HG03064 (cell line): Measurements from ENCODE around the gene EFCAB12.
"Not testable (repeated sequence)": the region's sequence is repeated elsewhere in the genome, so short reads cannot be mapped to it uniquely, and the experiment has no call there.

Source experiments
- ATAC-seq: cut with Tn5 transposase; IDR thresholded peaks from one replicate; pipeline ENCODE4 v1.9.1; 2021; ENCODE audit warnings: low read depth; ENCODE audit not compliant: unreplicated experiment

Gene EFCAB12

DNA sequence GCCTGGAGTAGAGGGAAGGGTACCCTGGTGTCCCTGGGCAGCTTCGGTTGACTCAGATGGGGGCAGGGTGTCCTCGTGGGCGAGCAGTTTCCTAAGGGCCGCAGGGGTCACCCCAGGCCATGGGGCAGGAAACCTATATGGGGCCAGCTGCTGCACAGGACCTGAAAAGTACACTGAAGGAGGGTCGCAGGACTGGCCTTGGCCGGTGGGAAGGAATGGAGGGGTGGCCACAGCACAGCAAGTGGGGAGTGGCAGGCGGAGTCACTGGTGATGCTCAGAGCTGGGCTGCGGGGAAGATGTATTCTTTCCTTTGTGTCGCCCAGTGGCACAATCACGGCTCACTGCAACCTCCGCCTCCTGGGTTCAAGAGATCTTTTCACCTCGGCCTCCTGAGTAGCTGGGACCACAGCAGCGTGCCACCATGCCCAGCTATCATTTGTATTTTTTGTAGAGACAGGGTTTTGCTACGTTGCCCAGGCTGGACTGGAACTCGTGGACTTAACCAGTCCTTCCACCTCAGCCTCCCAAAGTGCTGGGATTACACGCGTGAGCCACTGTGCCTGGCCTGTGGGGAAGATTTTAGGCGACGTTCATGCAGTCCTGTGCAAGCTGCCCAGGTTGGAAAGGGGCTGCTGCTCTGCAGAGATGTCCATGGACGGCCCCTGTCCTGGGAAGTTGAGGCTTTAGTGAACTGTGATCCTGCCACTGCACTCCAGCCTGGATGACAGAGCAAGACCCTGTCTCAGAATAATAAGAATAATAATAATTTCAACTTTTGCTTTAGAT is 57.2 kb downstream of the EFCAB12 start:
- no peak for ATAC-seq

DNA sequence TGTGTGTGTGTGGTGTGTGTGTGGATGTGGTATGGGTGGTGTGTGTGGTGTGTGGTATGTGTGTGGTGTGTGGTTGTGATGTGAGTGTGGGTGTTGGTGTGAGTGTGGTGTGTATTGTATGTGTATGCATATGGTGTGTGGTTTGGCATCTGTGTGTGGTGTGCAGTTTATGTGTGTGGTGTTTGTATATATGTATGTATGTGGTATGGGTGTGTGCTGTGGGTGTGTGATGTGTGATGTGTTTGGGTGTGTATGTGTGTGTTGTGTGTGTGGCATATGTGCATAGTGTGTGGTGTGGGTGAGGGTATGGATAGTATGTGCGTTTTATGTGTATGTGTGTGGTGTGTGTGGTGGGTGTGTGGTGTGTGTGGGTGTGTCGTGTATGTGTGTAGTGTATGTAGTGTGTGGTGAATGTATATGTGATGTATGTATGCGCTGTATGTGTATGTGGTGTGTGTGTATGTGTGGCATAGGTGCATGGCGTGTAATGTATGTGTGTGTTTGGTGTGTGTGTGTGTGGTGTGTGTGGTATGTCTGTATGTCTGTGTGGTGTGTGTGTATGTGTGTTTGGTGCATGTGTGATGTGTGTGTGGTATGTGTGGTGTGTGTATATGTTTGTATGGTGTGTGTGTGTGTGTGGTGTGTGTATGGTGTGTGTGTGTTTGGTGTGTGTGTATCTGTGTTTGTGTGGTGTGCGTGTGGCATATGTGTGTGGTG is 58.0 kb downstream of the EFCAB12 start:
- no peak for ATAC-seq

DNA sequence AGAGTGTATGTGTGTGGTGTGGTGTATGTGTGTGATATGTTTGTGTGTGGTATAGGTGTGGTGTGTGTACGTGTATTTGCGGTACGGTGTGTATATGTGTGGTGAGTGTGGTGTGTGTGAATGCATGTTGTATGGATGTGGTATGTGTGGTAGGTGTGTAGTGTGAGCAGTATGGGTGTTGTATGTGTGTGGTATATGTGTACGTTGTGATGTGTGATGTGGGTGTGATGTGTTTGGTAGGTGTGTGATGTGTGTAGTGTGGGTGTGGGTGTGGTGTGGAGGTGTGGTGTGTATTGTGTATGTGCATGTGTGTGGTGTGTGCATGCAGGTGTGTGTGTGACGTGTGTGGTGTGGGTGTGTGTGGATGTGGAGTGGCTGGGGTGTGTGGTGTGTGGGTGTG is 58.7 kb downstream of the EFCAB12 start:
- ATAC-seq, result no peak

DNA sequence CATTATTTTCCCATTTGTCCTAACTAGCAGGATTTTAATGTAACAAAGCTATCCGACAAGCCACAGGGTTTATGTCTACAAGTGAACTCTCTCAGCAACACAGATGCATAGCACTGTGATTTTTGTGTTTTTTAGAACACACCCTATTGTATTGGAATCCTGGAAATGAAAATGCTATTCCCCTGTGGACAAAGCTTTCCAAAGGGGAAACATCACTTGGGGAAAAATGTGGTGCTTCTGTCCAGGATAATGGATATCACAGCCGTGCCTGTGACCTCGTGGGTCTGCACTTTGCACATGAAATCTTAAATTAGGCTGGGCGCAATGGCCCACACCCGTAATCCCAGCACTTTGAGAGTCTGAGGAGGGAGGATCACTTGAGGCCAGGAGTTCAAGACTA is 60.6 kb downstream of the EFCAB12 start:
- ATAC-seq, result no peak

DNA sequence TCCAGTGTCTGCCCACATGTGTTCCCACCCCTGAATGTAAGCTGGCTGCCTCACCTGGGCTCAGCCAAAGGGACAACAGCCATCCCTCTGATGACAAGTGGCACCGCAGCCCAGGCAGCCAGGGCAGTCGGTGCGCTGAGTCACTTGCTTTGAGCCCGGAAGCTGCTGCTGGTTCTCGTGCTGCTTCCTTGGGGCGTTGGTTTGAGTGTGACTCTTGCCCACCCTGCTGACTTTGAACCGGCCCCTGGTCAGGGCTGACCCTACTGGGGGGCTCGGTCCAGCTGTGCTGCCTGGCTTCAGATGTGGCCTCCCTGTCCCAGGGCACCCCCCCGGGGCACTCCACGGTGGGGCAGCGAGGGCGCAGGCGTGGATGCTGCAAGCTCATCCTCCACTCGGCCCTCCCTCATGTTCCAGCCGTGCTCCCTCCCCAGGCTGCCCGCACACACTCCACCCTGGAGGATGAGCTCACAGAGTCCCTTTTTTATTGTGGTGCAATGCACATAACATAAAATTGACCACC is 62.1 kb downstream of the EFCAB12 start:
- ATAC-seq, result no peak

DNA sequence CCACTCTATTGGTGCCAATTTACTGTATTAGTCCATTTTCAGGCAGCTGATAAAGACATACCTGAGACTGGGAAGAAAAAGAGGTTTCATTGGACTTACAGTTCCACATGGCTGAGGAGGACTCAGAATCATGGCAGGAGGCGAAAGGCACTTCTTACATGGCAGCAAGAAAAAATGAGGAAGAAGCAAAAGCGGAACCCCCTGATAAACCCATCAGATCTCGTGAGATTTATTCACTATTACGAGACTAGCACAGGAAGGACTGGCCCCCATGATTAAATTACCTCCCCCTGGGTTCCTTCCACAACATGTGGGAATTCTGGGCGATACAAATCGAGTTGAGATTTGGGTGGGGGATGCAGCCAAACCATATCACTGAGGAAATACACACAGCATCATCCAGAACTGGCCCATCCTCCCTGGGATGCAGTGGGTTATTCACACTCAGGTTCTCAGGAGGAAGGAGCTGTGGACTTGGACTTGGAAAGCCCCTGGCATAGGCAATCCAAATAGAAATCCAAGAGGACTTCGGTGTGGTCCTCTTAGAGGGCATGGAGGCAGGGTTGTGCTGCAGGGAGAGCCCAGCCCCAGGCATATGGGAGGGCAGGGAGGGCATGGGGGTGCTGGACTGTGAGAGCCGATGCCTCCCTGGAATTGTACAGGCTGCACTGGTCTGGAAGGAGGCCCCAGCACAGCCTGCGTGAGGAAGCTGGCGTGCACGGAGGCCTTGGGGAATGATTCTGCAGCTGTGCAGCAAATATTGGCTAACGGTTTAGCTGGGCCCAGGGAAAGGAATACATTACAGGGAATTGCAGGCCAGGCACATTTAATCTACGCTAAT is 62.9 kb downstream of the EFCAB12 start:
- no peak for ATAC-seq

DNA sequence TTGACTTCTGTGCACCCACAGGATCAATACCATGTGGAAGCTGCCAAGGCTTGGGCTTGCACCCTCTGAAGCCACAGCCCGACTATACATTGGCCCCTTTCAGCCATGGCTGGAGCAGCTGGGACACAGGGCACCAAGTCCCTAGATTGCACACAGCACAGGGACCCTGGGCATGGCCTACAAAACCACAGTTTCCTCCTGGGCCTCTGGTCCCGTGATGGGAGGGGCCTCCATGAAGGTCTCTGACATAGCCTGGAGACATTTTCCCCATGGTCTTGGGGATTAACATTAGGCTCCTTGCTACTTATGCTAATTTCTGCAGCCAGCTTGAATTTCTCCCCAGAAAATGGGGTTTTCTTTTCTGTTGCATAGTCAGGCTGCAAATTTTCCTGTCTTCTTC is 63.6 kb downstream of the EFCAB12 start:
- not testable (repeated sequence) for ATAC-seq

DNA sequence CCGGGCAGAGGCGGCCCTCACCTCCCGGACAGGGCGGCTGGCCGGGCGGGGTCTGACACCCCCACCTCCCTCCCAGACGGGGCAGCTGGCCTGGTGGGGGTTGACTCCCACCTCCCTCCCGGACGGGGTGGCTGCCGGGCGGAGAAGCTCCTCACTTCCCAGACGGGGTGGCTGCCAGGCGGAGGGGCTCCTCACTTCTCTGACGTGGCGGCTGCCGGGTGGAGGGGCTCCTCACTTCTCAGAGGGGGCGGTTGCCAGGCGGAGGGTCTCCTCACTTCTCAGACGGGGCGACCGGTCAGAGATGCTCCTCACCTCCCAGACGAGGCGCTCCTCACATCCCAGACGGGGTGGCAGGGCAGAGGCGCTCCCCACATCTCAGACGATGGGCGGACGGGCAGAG is 65.1 kb downstream of the EFCAB12 start:
- not testable (repeated sequence) for ATAC-seq

DNA sequence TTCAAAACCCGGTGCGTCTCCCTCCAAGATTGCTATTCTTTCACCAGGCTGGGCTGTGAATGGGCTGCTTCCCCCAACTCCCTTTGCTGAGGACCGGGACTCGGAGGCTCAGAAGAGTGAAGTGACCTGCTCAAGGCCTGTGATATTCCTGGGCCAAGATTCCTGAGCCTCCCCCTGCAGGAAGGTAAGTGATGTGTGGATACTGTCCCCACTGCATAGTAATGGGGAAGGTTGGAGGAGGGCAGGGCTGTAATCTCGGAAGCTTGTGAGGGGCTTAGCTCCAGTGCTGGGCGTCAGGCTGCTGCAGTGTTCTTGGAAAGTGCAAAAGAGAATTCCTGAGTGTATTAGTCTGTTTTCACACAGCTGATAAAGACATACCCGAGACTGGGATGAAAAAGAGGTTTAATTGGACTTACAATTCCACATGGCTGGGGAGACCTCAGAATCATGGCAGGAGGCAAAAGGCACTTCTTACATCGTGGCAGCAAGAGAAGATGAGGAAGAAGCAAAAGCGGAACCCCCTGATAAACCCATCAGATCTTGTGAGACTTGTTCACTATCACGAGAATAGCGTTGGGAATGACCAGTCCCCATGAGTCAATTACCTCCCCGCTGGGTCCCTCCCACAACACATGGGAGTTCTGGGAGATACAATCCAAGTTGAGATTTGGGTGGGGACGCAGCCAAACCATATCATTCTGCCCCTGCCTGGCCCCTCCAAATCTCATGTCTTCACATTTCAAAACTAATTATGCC is 67.6 kb downstream of the EFCAB12 start:
- no peak for ATAC-seq

DNA sequence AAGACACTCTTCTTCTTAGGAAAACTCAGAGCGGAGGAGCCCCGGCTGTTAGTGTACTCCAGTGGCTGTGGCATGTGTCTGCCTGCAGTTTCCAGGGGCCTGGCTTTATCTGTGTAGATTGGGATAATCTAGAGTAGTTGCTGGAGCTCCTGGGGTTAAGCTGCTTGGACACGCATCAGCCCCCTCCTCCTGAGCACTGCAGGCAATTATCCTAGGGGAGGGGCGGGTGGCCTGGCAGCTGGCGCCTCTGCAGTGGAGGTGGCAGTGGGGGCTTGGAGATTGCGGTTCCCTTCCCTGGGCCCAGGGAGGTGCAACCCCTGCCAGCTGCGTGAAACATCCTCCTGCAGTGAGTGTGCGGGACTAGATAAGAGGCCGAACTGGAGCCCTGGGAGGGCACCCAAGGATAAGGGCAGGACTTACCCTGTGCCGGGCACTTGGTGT is 68.2 kb downstream of the EFCAB12 start:
- ATAC-seq, result no peak

DNA sequence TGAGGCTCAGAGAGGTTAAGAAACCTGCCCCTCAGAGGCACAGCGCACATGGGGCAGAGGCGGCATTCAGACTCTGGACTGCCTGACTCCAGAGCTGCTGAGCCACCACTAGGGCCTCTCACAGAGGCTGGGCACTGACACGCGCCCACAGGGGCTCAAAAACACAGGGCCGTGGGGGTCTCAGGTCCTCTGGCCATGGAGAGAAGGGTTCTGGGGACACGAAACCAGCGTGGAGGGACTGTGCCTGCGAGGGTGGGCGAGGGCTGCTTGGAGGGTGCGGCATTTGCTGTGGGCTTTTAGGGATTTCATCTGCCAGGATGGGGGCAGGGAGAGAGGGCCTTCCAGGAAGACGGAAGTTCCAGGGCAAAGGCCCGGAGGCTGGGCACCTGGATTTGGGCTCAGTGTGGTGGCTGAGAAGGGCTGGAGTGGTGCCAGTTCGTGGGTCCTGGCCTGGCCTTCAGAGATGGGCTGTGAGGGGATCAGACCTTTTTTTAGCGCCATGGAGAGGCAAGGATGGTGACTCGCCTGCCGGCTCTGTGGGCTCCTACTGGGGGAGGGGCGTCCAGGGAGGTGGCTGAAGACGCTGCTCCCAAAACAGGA is 69.6 kb downstream of the EFCAB12 start:
- ATAC-seq, result no peak

DNA sequence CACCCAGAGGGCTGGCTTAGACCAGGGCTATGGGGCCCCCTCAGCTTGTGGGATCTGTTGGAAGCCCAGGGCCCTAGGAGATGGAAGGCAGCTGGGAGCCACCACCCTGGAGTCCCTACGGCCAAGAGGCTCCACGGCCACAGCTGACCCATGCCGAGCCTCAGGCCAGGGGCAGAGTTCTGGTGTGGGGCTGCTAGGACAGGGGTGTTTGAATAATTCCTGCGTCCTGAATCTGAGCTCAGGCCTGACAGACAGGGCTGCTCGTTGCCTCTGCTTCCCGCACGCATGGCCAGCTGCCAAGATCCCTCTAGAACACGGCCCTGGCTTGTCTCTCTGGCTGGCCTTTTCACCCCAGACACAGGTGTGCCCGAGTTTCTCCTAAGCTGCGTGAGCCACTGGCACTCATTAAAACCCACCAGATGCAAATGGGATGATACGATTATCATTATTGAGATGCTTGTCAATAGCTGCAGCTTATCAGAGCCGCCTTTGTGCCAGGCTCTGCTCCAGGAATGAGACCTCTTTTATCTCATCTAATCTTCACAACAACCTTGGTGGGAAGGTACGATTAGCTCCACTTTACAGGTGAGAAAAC is 70.2 kb downstream of the EFCAB12 start:
- ATAC-seq, result no peak

DNA sequence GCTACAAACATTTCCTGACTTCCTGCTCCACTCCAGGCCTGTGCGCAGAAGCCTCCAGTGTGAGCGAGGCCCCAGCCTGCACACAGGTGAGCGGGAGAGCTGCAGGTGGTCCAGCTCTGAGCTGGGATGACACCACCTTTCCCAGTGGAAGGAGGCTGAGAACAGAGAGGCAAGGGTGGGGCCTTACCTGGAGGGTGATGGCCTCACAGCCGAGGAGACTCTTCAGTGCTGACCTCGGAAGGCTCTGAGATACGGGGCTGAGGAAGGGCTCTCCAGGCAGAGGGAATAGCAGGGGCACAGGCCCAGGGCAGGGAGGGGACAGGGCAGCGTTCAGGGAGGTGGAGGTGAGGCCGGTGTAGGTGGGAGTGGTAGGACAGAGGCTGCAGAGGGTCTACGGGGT is 70.8 kb downstream of the EFCAB12 start:
- ATAC-seq, result no peak

DNA sequence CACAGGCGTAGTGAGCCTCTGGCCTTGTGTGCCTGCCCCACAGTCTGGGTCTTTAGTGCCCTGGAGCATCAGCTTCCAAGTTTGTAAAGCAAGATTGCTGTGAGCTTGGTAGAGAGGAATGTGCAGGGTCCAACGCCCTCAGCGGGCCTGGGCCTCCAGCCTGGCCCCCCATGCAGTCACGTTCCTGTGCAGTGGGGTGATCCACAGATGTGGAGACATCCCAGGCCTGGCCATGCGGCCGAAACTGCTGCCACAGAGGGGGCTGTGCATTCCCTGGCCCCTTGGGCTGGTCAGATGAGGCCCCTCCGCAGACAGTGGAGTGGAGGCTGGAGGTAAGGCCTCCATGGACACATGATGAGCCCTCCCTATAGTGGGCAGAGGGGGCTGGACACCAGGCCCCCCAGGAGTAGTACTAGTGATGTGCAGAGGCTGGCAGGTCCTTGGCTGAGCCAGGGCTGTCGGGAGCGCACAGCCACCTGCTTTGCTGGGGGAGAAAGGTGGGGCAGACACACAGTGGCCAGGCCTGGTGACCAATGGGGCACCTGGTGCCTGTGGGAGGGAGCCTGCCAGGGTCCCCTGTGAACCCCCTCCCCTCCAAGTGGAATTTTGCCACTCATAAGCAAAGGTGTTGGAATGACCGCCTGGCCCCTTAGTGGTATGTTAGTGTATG is 71.5 kb downstream of the EFCAB12 start:
- no peak for ATAC-seq

DNA sequence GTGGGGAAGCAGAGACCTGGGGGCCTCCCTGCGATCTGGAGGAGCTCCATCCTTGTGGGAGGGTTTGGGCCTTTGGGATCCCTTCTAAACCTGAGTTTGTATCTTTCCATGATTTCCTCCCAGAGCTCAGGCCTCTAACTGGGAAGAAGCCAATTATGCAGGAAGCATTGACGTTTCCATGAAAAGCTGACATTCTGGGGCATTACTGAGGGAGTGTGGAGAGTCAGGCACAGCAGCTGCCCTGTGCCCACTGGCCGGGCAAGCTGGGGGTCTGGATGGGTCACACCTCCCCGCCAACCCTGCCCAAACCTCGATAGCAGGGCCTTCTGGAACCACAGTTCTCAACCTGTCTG is 74.9 kb downstream of the EFCAB12 start:
- no peak for ATAC-seq

DNA sequence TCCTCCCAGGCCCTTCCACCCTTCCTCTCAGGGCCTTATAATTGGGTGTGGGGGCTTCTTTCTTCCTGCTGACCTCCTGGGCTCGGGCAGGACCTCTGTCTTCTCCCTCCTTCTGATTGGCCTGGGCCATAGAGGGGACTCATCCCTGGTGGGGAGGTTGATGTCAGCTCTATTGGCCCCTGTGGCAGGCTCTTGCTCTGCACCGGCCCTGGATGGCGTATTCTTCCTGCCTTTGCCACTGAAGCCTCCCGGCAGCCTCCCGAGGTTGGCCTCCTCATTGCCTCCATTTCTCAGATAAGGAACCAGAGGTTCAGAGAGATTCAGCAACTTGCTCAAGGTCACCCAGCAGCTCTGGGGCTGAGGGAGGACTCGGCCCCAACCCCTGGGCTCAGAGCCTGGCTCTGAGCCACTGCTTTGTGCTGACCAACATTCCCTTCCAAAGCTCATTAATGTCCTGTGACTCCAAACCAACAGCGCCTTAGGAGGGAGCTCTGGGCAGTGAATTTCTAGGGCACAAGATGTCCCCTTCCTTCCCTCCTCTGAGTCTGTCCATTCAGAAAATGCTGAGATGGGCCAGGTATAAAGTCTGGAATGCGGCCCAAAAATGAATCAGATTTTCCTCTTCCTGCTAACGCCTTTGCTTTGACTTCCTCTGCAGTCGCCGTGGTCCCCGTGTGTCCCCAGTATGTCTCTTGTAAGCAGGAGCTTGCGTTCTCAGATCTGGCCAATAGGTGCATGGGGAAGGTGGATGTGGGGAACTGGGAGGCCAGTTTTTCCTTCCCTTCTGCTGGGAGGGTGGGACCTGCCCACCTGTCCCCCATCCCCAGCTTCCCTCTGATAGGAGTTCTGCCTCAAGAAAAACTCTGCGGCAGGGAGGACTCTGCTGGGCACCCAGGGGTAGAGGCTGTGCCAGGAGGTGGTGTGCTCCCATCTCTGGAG is 75.5 kb downstream of the EFCAB12 start:
- ATAC-seq, result no peak

DNA sequence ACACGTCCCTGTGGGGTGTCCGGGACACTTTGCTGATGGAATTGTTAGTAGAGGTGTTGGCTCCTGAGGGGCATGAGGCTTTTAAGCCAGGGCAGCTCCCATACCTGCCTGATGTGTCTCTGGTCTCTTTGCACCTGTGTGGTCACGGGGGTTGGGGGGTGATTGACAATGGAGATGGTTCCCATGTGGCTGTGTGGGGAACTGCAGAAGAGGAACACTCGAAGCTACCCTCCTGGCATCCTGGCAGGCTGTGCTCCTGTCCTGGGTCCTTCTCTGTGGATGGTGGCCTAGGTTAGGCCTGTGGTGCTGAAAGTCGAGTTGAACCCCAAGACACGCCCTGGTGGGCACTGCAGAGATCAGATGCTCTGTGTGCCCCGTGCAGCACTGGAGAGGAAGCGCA is 76.4 kb downstream of the EFCAB12 start:
- ATAC-seq, result no peak
